Transverse colon (tissue), 4 donors: ENCODE measurements around the gene RAP1GDS1. TPM values are rescaled to one million over a fixed set of nuclear protein-coding genes. Genes with fewer than 3 reads are reported as not detected.

Experiments used
- DNase-seq: peaks from one replicate; pipeline ENCODE4 v3.0.0-alpha.2; 2019
- H3K27ac ChIP-seq, 4 donors: fragments of 200-600 bp; sonication (generic); 2 replicates each; pipeline ENCODE4 v1.5.1; 2016 to 2018; ENCODE audit warnings: inconsistent platforms in 4 of 4
- H3K27me3 ChIP-seq: fragments of 200-600 bp; sonication (generic); 2 replicates; pipeline ENCODE4 v1.5.1; 2017; ENCODE audit warnings: inconsistent platforms
- H3K36me3 ChIP-seq, 4 donors: fragments of 200-600 bp; sonication (generic); 2 replicates each; pipeline ENCODE4 v1.5.1; 2017 to 2019; ENCODE audit warnings: inconsistent platforms in 4 of 4
- H3K4me1 ChIP-seq, 4 donors: fragments of 200-600 bp; sonication (generic); 2 replicates each; pipeline ENCODE4 v1.5.1; 2017 to 2020; ENCODE audit warnings: inconsistent platforms in 4 of 4
- H3K4me3 ChIP-seq, 4 donors: fragments of 200-600 bp; sonication (generic); 1 replicate in 1 of 4; 2 replicates in 3 of 4; pipeline versions ENCODE4 v1.5.1 to v1.6.1; 2017 to 2019; ENCODE audit warnings: inconsistent platforms in 4 of 4
- H3K9me3 ChIP-seq, 2 donors: fragments of 200-600 bp; sonication (generic); 2 replicates each; pipeline ENCODE4 v1.5.1; 2017 to 2019; ENCODE audit warnings: inconsistent platforms in 2 of 2
- CTCF ChIP-seq, 5 experiments: fragments of 200-600 bp in 3 of 5; fragments of 450-650 bp in 2 of 5; sonication (generic) in 3 of 5; IDR thresholded peaks; 1 replicate in 2 of 5; 2 replicates in 3 of 5; pipeline ENCODE4 v1.5.1; 2016 to 2017; ENCODE audit warnings: antibody characterized with exemption in 5 of 5, inconsistent platforms in 3 of 5, mild to moderate bottlenecking in 2 of 5, moderate library complexity in 1 of 5
- EP300 ChIP-seq: sonication (generic); formaldehyde crosslinking; IDR thresholded peaks from one replicate; pipeline ENCODE4 v1.6.1; 2017; ENCODE audit warnings: antibody characterized with exemption, low read depth
- POLR2A ChIP-seq: fragments of 450-650 bp; IDR thresholded peaks from one replicate; pipeline ENCODE4 v1.6.1; 2016; ENCODE audit warnings: antibody characterized with exemption, mild to moderate bottlenecking, moderate library complexity
- POLR2AphosphoS5 ChIP-seq, 3 donors: sonication (generic); formaldehyde crosslinking; IDR thresholded peaks; one replicate each; pipeline ENCODE4 v1.6.1; 2016; ENCODE audit warnings: antibody characterized with exemption in 3 of 3
- WGBS, 2 donors: methylation state at CpG; one replicate each; pipeline ENCODE4 v1.1.5; 2018; ENCODE audit warnings: low coverage in 1 of 2; 5-methylcytosine and 5-hydroxymethylcytosine counted together
- in situ Hi-C, 4 donors: fragments of 200-750 bp; cut with MboI; loops; one replicate each; pipeline versions ENCODE4 v1.15.0 to v1.15.1; 2017; ENCODE audit warnings: low sequenced_read_pairs in 3 of 4, low pct_ligation_motif_present in 1 of 4, low pct_unique_long_range_greater_than_20kb in 1 of 4
- intact Hi-C: fragments of 100-400 bp; cut with DNase I; formaldehyde crosslinking; loops from one replicate; pipeline ENCODE4 v1.15.1; 2023; ENCODE audit warnings: low total_unique reads
- total RNA-seq, 4 donors: library from RNA; depleted of rRNA; stranded (reverse); fragments of >200 nt; gene quantifications; one replicate each; pipeline ENCODE4 v1.1.0, GENCODE V29; 2016

Gene RAP1GDS1, protein sequence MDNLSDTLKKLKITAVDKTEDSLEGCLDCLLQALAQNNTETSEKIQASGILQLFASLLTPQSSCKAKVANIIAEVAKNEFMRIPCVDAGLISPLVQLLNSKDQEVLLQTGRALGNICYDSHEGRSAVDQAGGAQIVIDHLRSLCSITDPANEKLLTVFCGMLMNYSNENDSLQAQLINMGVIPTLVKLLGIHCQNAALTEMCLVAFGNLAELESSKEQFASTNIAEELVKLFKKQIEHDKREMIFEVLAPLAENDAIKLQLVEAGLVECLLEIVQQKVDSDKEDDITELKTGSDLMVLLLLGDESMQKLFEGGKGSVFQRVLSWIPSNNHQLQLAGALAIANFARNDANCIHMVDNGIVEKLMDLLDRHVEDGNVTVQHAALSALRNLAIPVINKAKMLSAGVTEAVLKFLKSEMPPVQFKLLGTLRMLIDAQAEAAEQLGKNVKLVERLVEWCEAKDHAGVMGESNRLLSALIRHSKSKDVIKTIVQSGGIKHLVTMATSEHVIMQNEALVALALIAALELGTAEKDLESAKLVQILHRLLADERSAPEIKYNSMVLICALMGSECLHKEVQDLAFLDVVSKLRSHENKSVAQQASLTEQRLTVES
- 10 to 100 TPM in 3 of 4 donors, 1 to 10 TPM in 1; 6.7 to 44.3 (median 34.2) TPM for total RNA-seq

GRCh38 chr4:98260579-98261404, at the start of gene RAP1GDS1:
RAP1GDS1 (plus strand) TSS chr4:98261384; CDS start chr4:98261566, 182 bp downstream.
- in situ Hi-C loops (no loop called here), intact Hi-C loops (loop anchor here (10.0 kb wide), 1 partner anchor 116 kb away; the partner anchor contains the start of gene STPG2)
- no peaks in the 10 kb centered on the region for H3K36me3 ChIP-seq
- H3K27ac ChIP-seq, result peak within 1 kb of the TSS; percentile 96 to 99 (median 98)
- TF ChIP-seq EP300 (no peak), POLR2A (peak; percentile 96), POLR2AphosphoS5 (IDR thresholded peaks at IDR 0.05) (peak; percentile 94 to 98 (median 97))
- H3K4me3 ChIP-seq, result peak within 1 kb of the TSS; percentile 81 to 92 (median 89)
- H3K27me3 ChIP-seq, result no peaks in the 10 kb centered on the region
- WGBS, 2 donors, result 0% methylated on average over 43 of the region's 84 CpGs; no CpG with 5 or more reads in 1 of the 2 donors
- H3K9me3 ChIP-seq, result no peaks in the 10 kb centered on the region
- peaks cover 4 to 31% (median 18%) of the 10 kb centered on the region in 4 donors for H3K4me1 ChIP-seq
- peak; percentile 97 for DNase-seq

- WGBS, 2 donors, result 75 to 91% methylated on average over 2 of the region's 2 CpGs
- in situ Hi-C loops, result no loop called here
- Histone ChIP-seq H3K4me3 (no peak overlapping the region), H3K9me3 (no peaks in the 10 kb centered on the region), H3K4me1 (no peaks in the 10 kb centered on the region), H3K27me3 (no peaks in the 10 kb centered on the region), H3K36me3 (no peaks in the 10 kb centered on the region), H3K27ac (no peak overlapping the region)
- no peak for DNase-seq
- intact Hi-C loops, result no loop called here
- TF ChIP-seq POLR2A (no peak), POLR2AphosphoS5 (IDR thresholded peaks at IDR 0.05) (no peak), EP300 (no peak), CTCF (IDR thresholded peaks at IDR 0.05) (no peak)
Measured at GRCh38 chr4:98222306-98222705, 38.9 kb upstream of the RAP1GDS1 start.

DNA sequence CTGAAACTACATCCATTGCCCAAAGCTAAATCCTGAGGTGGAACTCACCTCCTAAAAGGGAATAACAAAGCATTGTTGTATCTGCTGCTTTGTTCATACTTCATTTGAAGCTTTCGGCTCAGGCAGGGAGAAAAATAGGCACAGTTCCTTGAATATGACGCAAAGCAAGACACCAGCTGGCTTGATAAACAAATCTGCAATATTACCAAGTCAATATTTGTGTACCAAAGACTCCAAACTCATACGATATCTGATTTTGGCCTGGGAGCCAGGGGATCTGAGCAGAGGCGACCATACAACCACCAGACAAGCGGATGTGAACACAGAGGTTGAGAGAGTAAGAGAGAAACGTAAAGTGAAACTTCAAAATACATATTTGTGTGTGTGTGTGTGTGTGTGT, 34.8 kb upstream of the RAP1GDS1 start:
- TF ChIP-seq POLR2AphosphoS5 (IDR thresholded peaks at IDR 0.05), result no peak
- TF ChIP-seq POLR2A, result no peak
- no peak for TF ChIP-seq CTCF (IDR thresholded peaks at IDR 0.05)
- TF ChIP-seq EP300, result no peak
- Histone ChIP-seq H3K36me3 (no peaks in the 10 kb centered on the region), H3K4me3 (no peak overlapping the region), H3K4me1 (no peaks in the 10 kb centered on the region), H3K27ac (no peak overlapping the region), H3K9me3 (no peaks in the 10 kb centered on the region), H3K27me3 (no peaks in the 10 kb centered on the region)
- 89 to 98% methylated on average over 6 of the region's 6 CpGs for WGBS, 2 donors
- in situ Hi-C loops, result no loop called here
- DNase-seq, result no peak
- intact Hi-C loops, result no loop called here

GRCh38 chr4:98230961-98231360, 30.2 kb upstream of the RAP1GDS1 start:
- in situ Hi-C loops, result no loop called here
- intact Hi-C loops, result no loop called here
- no peak overlapping the region for H3K27ac ChIP-seq
- H3K4me1 ChIP-seq, result no peaks in the 10 kb centered on the region
- 87% methylated on average over 3 of the region's 3 CpGs; no CpG with 5 or more reads in 1 of the 2 donors for WGBS, 2 donors
- H3K36me3 ChIP-seq, result no peaks in the 10 kb centered on the region
- no peak overlapping the region for H3K4me3 ChIP-seq
- no peaks in the 10 kb centered on the region for H3K27me3 ChIP-seq
- H3K9me3 ChIP-seq, result no peaks in the 10 kb centered on the region
- no peak for TF ChIP-seq EP300
- no peak for TF ChIP-seq POLR2A
- no peak for TF ChIP-seq CTCF (IDR thresholded peaks at IDR 0.05)
- TF ChIP-seq POLR2AphosphoS5 (IDR thresholded peaks at IDR 0.05), result no peak
- DNase-seq, result no peak
